Effector CD4-positive, alpha-beta T cell (primary cell): ENCODE measurements around the gene SDR42E2.
A peak's percentile ranks its signal among the peaks of the same experiment; 100 is the strongest.
"Not testable (repeated sequence)": the region's sequence is repeated elsewhere in the genome, so short reads cannot be mapped to it uniquely, and the experiment has no call there.

Experiments used
- DNase-seq: peaks from one replicate; pipeline ENCODE4 v3.0.0-alpha.2; 2020

SDR42E2 gene

GRCh38 chr16:22162656-22163009, 327 bp downstream of the SDR42E2 start:
- no peak for DNase-seq

GRCh38 chr16:22163806-22164205, 1.5 kb downstream of the SDR42E2 start:
- no peak for DNase-seq

GRCh38 chr16:22164482-22164881, 2.2 kb downstream of the SDR42E2 start:
- no peak for DNase-seq

- DNase-seq, result no peak
Observed at GRCh38 chr16:22165508-22166285, 3.4 kb downstream of the SDR42E2 start.

GRCh38 chr16:22171953-22172352, 9.6 kb downstream of the SDR42E2 start:
- no peak for DNase-seq

GRCh38 chr16:22172642-22173041, 10.3 kb downstream of the SDR42E2 start:
- DNase-seq, result not testable (repeated sequence)

- no peak for DNase-seq
Observed at GRCh38 chr16:22174642-22175041, 12.3 kb downstream of the SDR42E2 start.

GRCh38 chr16:22177968-22178930, 15.9 kb downstream of the SDR42E2 start:
- DNase-seq, result no peak

- no peak for DNase-seq
Observed at GRCh38 chr16:22181426-22181825, 19.1 kb downstream of the SDR42E2 start.

GRCh38 chr16:22181843-22182242, 19.5 kb downstream of the SDR42E2 start:
- no peak for DNase-seq

GRCh38 chr16:22183335-22183734, 21.0 kb downstream of the SDR42E2 start:
- DNase-seq, result no peak

- DNase-seq, result no peak
Observed at GRCh38 chr16:22183901-22184614, 21.8 kb downstream of the SDR42E2 start.

- no peak for DNase-seq
Observed at GRCh38 chr16:22184615-22184968, 22.3 kb downstream of the SDR42E2 start.

GRCh38 chr16:22186517-22186916, 24.2 kb downstream of the SDR42E2 start:
- DNase-seq, result no peak

GRCh38 chr16:22188267-22188594, 25.9 kb downstream of the SDR42E2 start:
- DNase-seq, result no peak

- peak; percentile 55 for DNase-seq
Observed at GRCh38 chr16:22188595-22189442, 26.5 kb downstream of the SDR42E2 start.

- peak; percentile 21 for DNase-seq
Observed at GRCh38 chr16:22189473-22190080, 27.3 kb downstream of the SDR42E2 start.

- DNase-seq, result peak; percentile 89
Observed at GRCh38 chr16:22190081-22190775, 27.9 kb downstream of the SDR42E2 start.

- peak; percentile 98 for DNase-seq
Observed at GRCh38 chr16:22190776-22191531, 28.6 kb downstream of the SDR42E2 start.

GRCh38 chr16:22191532-22192260, 29.4 kb downstream of the SDR42E2 start:
- no peak for DNase-seq
